Natural killer cell (primary cell): ENCODE results near the gene CD8B2. TPM values are rescaled to one million over a fixed set of nuclear protein-coding genes. Genes with fewer than 3 reads are reported as not detected.
"Not testable (repeated sequence)": the region's sequence is repeated elsewhere in the genome, so short reads cannot be mapped to it uniquely, and the experiment has no call there.

Experiments used
- ATAC-seq, 3 donors: fragments of 150-1000 bp in 2 of 3; fragments of 200-7000 bp in 1 of 3; cut with Tn5 transposase; 1 replicate in 1 of 3; 2 replicates in 2 of 3; pipeline ENCODE4 v1.10.0; 2021; ENCODE audit warnings: mild to moderate bottlenecking in 2 of 3, moderate library complexity in 2 of 3
- DNase-seq, 2 donors: peaks; one replicate each; pipeline versions ENCODE4 v3.0.0 to v3.0.0-alpha.2; 2013 to 2021; ENCODE audit warnings: mixed read lengths in 1 of 2
- H3K27ac ChIP-seq: one replicate; pipeline ENCODE4 v1.5.1; 2013; ENCODE audit warnings: mild to moderate bottlenecking, low read length
- H3K27me3 ChIP-seq: one replicate; pipeline ENCODE4 v1.6.1; 2013; ENCODE audit warnings: low read length; ENCODE audit not compliant: control insufficient read depth, insufficient read depth
- H3K36me3 ChIP-seq: one replicate; pipeline ENCODE4 v1.6.1; 2013; ENCODE audit warnings: low read length; ENCODE audit not compliant: control insufficient read depth, insufficient read depth
- H3K4me1 ChIP-seq: one replicate; pipeline ENCODE4 v1.6.1; 2013; ENCODE audit warnings: low read length; ENCODE audit not compliant: control insufficient read depth, insufficient read depth
- H3K4me3 ChIP-seq: one replicate; pipeline ENCODE4 v1.5.1; 2013; ENCODE audit warnings: low read length
- H3K9me3 ChIP-seq: one replicate; pipeline ENCODE4 v1.6.1; 2013; ENCODE audit warnings: low read length; ENCODE audit not compliant: control insufficient read depth, insufficient read depth
- H3K27ac Mint-ChIP-seq, 2 donors: one replicate each; pipeline ENCODE4 v1.8.0; 2022; ENCODE audit warnings: mild to moderate bottlenecking in 2 of 2, mixed read lengths in 2 of 2, moderate library complexity in 1 of 2
- H3K27me3 Mint-ChIP-seq, 2 donors: one replicate each; pipeline ENCODE4 v1.8.0; 2022; ENCODE audit warnings: low read depth in 2 of 2, mixed read lengths in 2 of 2
- H3K36me3 Mint-ChIP-seq: one replicate; pipeline ENCODE4 v1.8.0; 2022; ENCODE audit warnings: mixed read lengths
- H3K4me1 Mint-ChIP-seq, 2 donors: one replicate each; pipeline ENCODE4 v1.8.0; 2022; ENCODE audit warnings: mixed read lengths in 2 of 2
- H3K4me3 Mint-ChIP-seq: one replicate; pipeline ENCODE4 v1.8.0; 2022; ENCODE audit warnings: mild to moderate bottlenecking, moderate library complexity, mixed read lengths
- H3K9me3 Mint-ChIP-seq, 2 donors: one replicate each; pipeline ENCODE4 v1.8.0; 2022; ENCODE audit warnings: mixed read lengths in 2 of 2
- WGBS: methylation state at CpG from one replicate; pipeline ENCODE4 v1.1.7; 2013; ENCODE audit warnings: missing lambda C conversion rate; ENCODE audit not compliant: insufficient coverage; 5-methylcytosine and 5-hydroxymethylcytosine counted together
- intact Hi-C: fragments of 100-400 bp; cut with micrococcal nuclease; formaldehyde crosslinking; loops from one replicate; pipeline ENCODE4 v1.14.2; 2022
- total RNA-seq, 4 donors: library from RNA; stranded (reverse); fragments of 120-200 nt in 1 of 4; gene quantifications; one replicate each; pipeline versions ENCODE4 v1.2.3 to v1.2.4, GENCODE V29; 2013 to 2022
- TF ChIP-seq, protein P1 (sequence below): fragments of 200-600 bp; IDR thresholded peaks from one replicate; pipeline ENCODE4 v1.8.0; 2022; ENCODE audit warnings: antibody characterized with exemption

Gene CD8B2
- total RNA-seq, 3 donors from 2014 or later (not counting 1 experiment from before 2014, with no cell fraction given), result 0.36 to 1.0 (median 0.49) TPM

- H3K9me3 ChIP-seq, H3K36me3 Mint-ChIP-seq, H3K4me3 ChIP-seq, H3K27me3 Mint-ChIP-seq, H3K27ac ChIP-seq, H3K4me1 ChIP-seq, H3K9me3 Mint-ChIP-seq, H3K36me3 ChIP-seq, H3K27me3 ChIP-seq, ATAC-seq, H3K4me1 Mint-ChIP-seq, DNase-seq, H3K27ac Mint-ChIP-seq, intact Hi-C loops, H3K4me3 Mint-ChIP-seq: not testable (repeated sequence)
- WGBS, result 96% methylated on average over 3 of the region's 3 CpGs
These were observed 27.7 kb downstream of the CD8B2 start for GRCh38 chr2:106514827-106515226.

- Histone ChIP-seq H3K4me3 (no peak overlapping the region), H3K36me3 (no peaks in the 10 kb centered on the region), H3K27me3 (no peaks in the 10 kb centered on the region), H3K4me1 (no peaks in the 10 kb centered on the region), H3K27ac (no peak overlapping the region), H3K9me3 (no peaks in the 10 kb centered on the region)
- no peak overlapping the region for H3K27ac Mint-ChIP-seq
- ATAC-seq (no peak), DNase-seq (no peak)
- no peaks in the 10 kb centered on the region for H3K9me3 Mint-ChIP-seq
- peaks cover 0 to 6% of the 10 kb centered on the region in 2 donors for H3K27me3 Mint-ChIP-seq
- no peaks in the 10 kb centered on the region for H3K36me3 Mint-ChIP-seq
- no peaks in the 10 kb centered on the region for H3K4me1 Mint-ChIP-seq
- intact Hi-C loops, result no loop called here
- WGBS, result 81% methylated on average over 4 of the region's 4 CpGs
- no peak overlapping the region for H3K4me3 Mint-ChIP-seq
- TF ChIP-seq, protein P1, sequence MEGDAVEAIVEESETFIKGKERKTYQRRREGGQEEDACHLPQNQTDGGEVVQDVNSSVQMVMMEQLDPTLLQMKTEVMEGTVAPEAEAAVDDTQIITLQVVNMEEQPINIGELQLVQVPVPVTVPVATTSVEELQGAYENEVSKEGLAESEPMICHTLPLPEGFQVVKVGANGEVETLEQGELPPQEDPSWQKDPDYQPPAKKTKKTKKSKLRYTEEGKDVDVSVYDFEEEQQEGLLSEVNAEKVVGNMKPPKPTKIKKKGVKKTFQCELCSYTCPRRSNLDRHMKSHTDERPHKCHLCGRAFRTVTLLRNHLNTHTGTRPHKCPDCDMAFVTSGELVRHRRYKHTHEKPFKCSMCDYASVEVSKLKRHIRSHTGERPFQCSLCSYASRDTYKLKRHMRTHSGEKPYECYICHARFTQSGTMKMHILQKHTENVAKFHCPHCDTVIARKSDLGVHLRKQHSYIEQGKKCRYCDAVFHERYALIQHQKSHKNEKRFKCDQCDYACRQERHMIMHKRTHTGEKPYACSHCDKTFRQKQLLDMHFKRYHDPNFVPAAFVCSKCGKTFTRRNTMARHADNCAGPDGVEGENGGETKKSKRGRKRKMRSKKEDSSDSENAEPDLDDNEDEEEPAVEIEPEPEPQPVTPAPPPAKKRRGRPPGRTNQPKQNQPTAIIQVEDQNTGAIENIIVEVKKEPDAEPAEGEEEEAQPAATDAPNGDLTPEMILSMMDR, result no peak
These were observed 29.3 kb downstream of the CD8B2 start for GRCh38 chr2:106516436-106516835.

DNA sequence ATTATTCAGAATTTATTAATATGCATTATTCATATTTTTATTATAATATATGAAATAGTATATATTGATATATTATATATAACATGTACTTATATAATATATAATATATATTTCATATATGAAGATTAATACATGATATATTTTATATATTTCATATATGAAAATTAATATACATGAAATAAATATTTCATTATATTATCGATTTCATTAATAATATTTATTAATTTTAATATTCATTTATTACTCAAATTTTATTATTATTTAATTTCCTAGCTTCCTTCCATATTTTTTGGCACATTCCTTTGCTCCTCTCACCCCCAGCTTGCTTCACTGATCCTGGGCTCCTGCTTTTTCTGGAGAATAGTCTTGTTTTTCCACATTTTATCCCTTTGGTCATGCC, 29.7 kb downstream of the CD8B2 start:
- intact Hi-C loops, result no loop called here
- Histone ChIP-seq H3K9me3 (no peaks in the 10 kb centered on the region), H3K4me3 (no peak overlapping the region), H3K27me3 (no peaks in the 10 kb centered on the region), H3K27ac (no peak overlapping the region), H3K4me1 (no peaks in the 10 kb centered on the region), H3K36me3 (no peaks in the 10 kb centered on the region)
- ATAC-seq (no peak), DNase-seq (no peak)
- no peaks in the 10 kb centered on the region for H3K4me1 Mint-ChIP-seq
- no peaks in the 10 kb centered on the region for H3K36me3 Mint-ChIP-seq
- WGBS, result no CpG with 5 or more reads among the region's 1 CpG
- H3K4me3 Mint-ChIP-seq, result no peak overlapping the region
- TF ChIP-seq, protein P1, result no peak
- H3K27me3 Mint-ChIP-seq, result peaks cover 0 to 6% of the 10 kb centered on the region in 2 donors
- no peak overlapping the region for H3K27ac Mint-ChIP-seq
- no peaks in the 10 kb centered on the region for H3K9me3 Mint-ChIP-seq

- DNase-seq (no peak), ATAC-seq (no peak)
- intact Hi-C loops, result no loop called here
- 94% methylated on average over 11 of the region's 11 CpGs for WGBS
- Histone ChIP-seq H3K4me3 (no peak overlapping the region), H3K4me1 (no peaks in the 10 kb centered on the region), H3K36me3 (no peaks in the 10 kb centered on the region), H3K9me3 (no peaks in the 10 kb centered on the region), H3K27ac (no peak overlapping the region), H3K27me3 (no peaks in the 10 kb centered on the region)
- Mint-ChIP-seq H3K27me3 (peaks cover 0 to 6% of the 10 kb centered on the region in 2 donors), H3K4me1 (no peaks in the 10 kb centered on the region), H3K27ac (no peak overlapping the region), H3K4me3 (no peak overlapping the region), H3K36me3 (no peaks in the 10 kb centered on the region), H3K9me3 (no peaks in the 10 kb centered on the region)
- TF ChIP-seq, protein P1, result no peak
These were observed 30.2 kb downstream of the CD8B2 start for GRCh38 chr2:106517329-106517728.
